Endothelial cell of umbilical vein (primary cell): ENCODE measurements around the gene ING1. TPM values are rescaled to one million over a fixed set of nuclear protein-coding genes. Genes with fewer than 3 reads are reported as not detected.

Source experiments
- BruUV-seq: library from RNA; stranded (reverse); fragments of 400-500 nt; replicated peaks from 2 replicates; lab custom pipeline; 2021; lab: Mats Ljungman, UMichigan
- CTCF ChIA-PET: fragments of 300-600, 350-600 bp; sonication (Branson Sonifier 250); formaldehyde crosslinking; loops from one replicate; lab custom pipeline; 2021; ENCODE audit warnings: antibody characterized with exemption, inconsistent platforms; lab: Charles Lee
- POLR2A ChIA-PET: fragments of 300-600, 350-600 bp; sonication (Branson Sonifier 250); formaldehyde crosslinking; loops from one replicate; lab custom pipeline; 2021; ENCODE audit warnings: antibody characterized with exemption, inconsistent platforms; lab: Charles Lee
- DNase-seq: peaks from one replicate; pipeline ENCODE4 v3.0.0-alpha.2; 2011; ENCODE audit warnings: low read depth, low spot score
- FAIRE-seq: peaks from 2 replicates; lab custom pipeline; 2011; peaks lifted over from hg19 to GRCh38; lab: Jason Lieb, UNC
- H2AFZ ChIP-seq: 2 replicates; pipeline ENCODE4 v1.6.0; 2012; ENCODE audit warnings: low read depth, low read length, control low read depth, inconsistent platforms
- H3K27ac ChIP-seq: 2 replicates; pipeline ENCODE4 v1.5.1; 2011; ENCODE audit warnings: low read depth, mild to moderate bottlenecking, control low read depth, low read length, moderate library complexity; ENCODE audit not compliant: insufficient read depth
- H3K27me3 ChIP-seq, 2 experiments: 2 replicates each; pipeline versions ENCODE4 v1.6.0 to v1.6.1; 2011; ENCODE audit warnings: low read length in 2 of 2, mixed read lengths in 1 of 2; ENCODE audit not compliant: control insufficient read depth in 2 of 2, insufficient read depth in 2 of 2
- H3K36me3 ChIP-seq, 2 experiments: 2 replicates in 1 of 2; 3 replicates in 1 of 2; pipeline ENCODE4 v1.5.1; 2011; ENCODE audit warnings: low read length in 2 of 2, mild to moderate bottlenecking in 1 of 2, moderate library complexity in 1 of 2; ENCODE audit not compliant: control insufficient read depth in 2 of 2, insufficient read depth in 2 of 2; ENCODE audit errors: extremely low read depth in 1 of 2
- H3K4me1 ChIP-seq: 3 replicates; pipeline ENCODE4 v1.5.1; 2011; ENCODE audit warnings: mild to moderate bottlenecking, low read length; ENCODE audit not compliant: control insufficient read depth, insufficient read depth; ENCODE audit errors: extremely low read depth
- H3K4me2 ChIP-seq: 2 replicates; pipeline ENCODE4 v1.6.1; 2011; ENCODE audit warnings: low read length, control low read depth, mixed read lengths; ENCODE audit not compliant: insufficient read depth
- H3K4me3 ChIP-seq, 3 experiments: fragments of 200-600 bp in 1 of 3; sonication (generic), shearing (Covaris generic) in 1 of 3; replicated peaks in 1 of 3; 2 replicates each; pipeline ENCODE4 v1.5.1; 2011 to 2016; ENCODE audit warnings: control low read depth in 3 of 3, low read length in 3 of 3, mild to moderate bottlenecking in 2 of 3, inconsistent platforms in 1 of 3, low read depth in 1 of 3, moderate library complexity in 1 of 3; ENCODE audit not compliant: insufficient read depth in 1 of 3
- H3K79me2 ChIP-seq: 2 replicates; pipeline ENCODE4 v1.6.0; 2012; ENCODE audit warnings: low read length, inconsistent platforms; ENCODE audit not compliant: control insufficient read depth, insufficient read depth
- H3K9ac ChIP-seq: replicated peaks from 2 replicates; pipeline ENCODE3; 2011; ENCODE audit warnings: low read length, control low read depth; ENCODE audit not compliant: insufficient read depth; ENCODE audit errors: extremely low read depth
- H3K9me1 ChIP-seq: replicated peaks from 3 replicates; pipeline ENCODE4 v1.6.0; 2011; ENCODE audit warnings: mild to moderate bottlenecking, low read length; ENCODE audit not compliant: control insufficient read depth, insufficient read depth; ENCODE audit errors: extremely low read depth
- H3K9me3 ChIP-seq: replicated peaks from 2 replicates; pipeline ENCODE4 v1.5.1; 2012; ENCODE audit warnings: low read length, inconsistent platforms; ENCODE audit not compliant: control insufficient read depth, insufficient read depth
- H4K20me1 ChIP-seq: replicated peaks from 2 replicates; pipeline ENCODE3; 2011; ENCODE audit warnings: mild to moderate bottlenecking, low read length; ENCODE audit not compliant: control insufficient read depth, insufficient read depth; ENCODE audit errors: extremely low read depth
- EZH2 ChIP-seq: IDR thresholded peaks from 2 replicates; pipeline ENCODE4 v1.6.1; 2012; ENCODE audit warnings: borderline replicate concordance, low read depth, mild to moderate bottlenecking, moderate library complexity, low read length, inconsistent platforms; ENCODE audit not compliant: severe bottlenecking
- FOS ChIP-seq: IDR thresholded peaks from 2 replicates; pipeline ENCODE4 v1.6.1; 2011; ENCODE audit warnings: mild to moderate bottlenecking, low read length, moderate library complexity, borderline replicate concordance; ENCODE audit not compliant: insufficient read depth
- JUN ChIP-seq: IDR thresholded peaks from 2 replicates; pipeline ENCODE4 v1.6.1; 2011; ENCODE audit warnings: borderline replicate concordance, low read depth; ENCODE audit not compliant: insufficient read length, insufficient read depth
- MYC ChIP-seq: IDR thresholded peaks from one replicate; pipeline ENCODE4 v1.6.1; 2011; ENCODE audit warnings: mild to moderate bottlenecking, low read depth, low read length
- POLR2A ChIP-seq: IDR thresholded peaks from 2 replicates; pipeline ENCODE4 v1.6.1; 2012; ENCODE audit warnings: low read depth, mild to moderate bottlenecking, control low read depth, low read length
- POLR2AphosphoS5 ChIP-seq: IDR thresholded peaks from 2 replicates; pipeline ENCODE4 v1.6.1; 2012; ENCODE audit warnings: low read depth, mild to moderate bottlenecking, control low read depth, low read length, moderate library complexity; ENCODE audit not compliant: insufficient read depth
- dilution Hi-C: fragments of 300-500 bp; cut with MboI; formaldehyde crosslinking; loops from one replicate; pipeline ENCODE4 v1.15.0; 2019; ENCODE audit warnings: low sequenced_read_pairs; ENCODE audit not compliant: extremely low pct_ligation_motif_present
- intact Hi-C: fragments of 100-400 bp; cut with micrococcal nuclease; formaldehyde crosslinking; loops from one replicate; pipeline ENCODE4 v1.10.0; 2022
- polyA plus RNA-seq, 4 experiments: library from polyadenylated mRNA; depleted of rRNA in 3 of 4; stranded (reverse) in 3 of 4; unstranded in 1 of 4; fragments of >200 nt; gene quantifications; 2 replicates each; pipeline versions ENCODE4 v1.2.1 to v1.2.3, GENCODE V29; 2011 to 2012; ENCODE audit warnings: missing spikeins in 1 of 4
- total RNA-seq: library from RNA; stranded (reverse); gene quantifications from 2 replicates; pipeline ENCODE4 v1.2.3, GENCODE V29; 2021
- TF ChIP-seq, protein P1 (sequence below), 2 donors: IDR thresholded peaks; 1 replicate in 1 of 2; 2 replicates in 1 of 2; pipeline ENCODE4 v1.5.1; 2011; ENCODE audit warnings: low read length in 2 of 2, mild to moderate bottlenecking in 2 of 2, moderate library complexity in 2 of 2, control low read depth in 1 of 2, inconsistent platforms in 1 of 2, low read depth in 1 of 2; ENCODE audit not compliant: insufficient read depth in 1 of 2; ENCODE audit errors: extremely low read depth in 1 of 2
- TF ChIP-seq, protein P2 (sequence below): IDR thresholded peaks from 2 replicates; pipeline ENCODE4 v1.6.1; 2011; ENCODE audit not compliant: insufficient read depth, insufficient read length

Gene ING1
- total and polyA plus RNA-seq, 2 donors (not counting 3 experiments of a cell fraction or from before 2014, with no cell fraction given), result 10.4 to 10.9 TPM

DNA sequence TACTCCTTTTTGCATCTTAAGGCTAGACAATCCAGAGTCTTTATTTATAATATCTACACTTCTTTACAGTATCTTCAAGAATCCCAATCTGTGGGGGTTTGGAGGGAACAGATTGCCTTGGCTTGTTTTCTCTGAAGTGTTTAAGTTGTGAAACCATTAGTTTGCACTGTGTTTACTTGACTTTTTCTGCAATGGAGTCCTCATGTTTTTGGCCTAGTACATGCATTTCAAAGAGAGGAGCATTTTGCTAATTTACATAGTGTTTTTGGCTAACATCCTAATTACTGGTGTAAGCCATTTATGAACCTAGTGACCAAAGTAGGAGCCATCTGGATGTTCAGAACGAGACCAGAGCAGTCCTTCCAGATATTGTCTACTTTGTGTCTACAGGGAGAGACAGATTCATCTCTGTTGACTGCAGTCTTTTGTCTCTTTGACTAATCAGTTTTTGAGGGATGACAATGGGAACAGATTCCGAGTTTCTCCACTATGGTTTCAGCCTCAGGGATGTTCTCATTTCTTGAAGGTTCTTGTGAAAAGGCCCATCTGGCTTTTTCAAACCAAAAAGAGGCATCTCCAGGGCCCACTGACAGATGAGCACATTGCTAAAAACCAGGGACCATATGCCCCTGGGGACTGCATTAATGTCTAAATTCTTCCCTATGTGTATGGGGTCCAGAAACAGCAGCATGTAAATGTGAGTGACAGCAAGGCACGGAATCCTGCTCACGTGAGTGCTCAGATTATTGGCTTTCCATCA lies 53.4 kb downstream of the ING1 start:
- DNase-seq (no peak), FAIRE-seq (no peak)
- ChIA-PET CTCF (no interaction called here), POLR2A (no interaction called here)
- Histone ChIP-seq H3K9me3 (no peaks in the 10 kb centered on the region), H3K4me2 (no peak overlapping the region), H3K4me3 (no peak overlapping the region), H3K4me1 (peaks cover 10% of the 10 kb centered on the region), H4K20me1 (no peaks in the 10 kb centered on the region), H3K9ac (no peak overlapping the region), H3K36me3 (no peaks in the 10 kb centered on the region), H3K27ac (no peak overlapping the region), H3K27me3 (peaks cover 4% of the 10 kb centered on the region in 2 experiments), H3K79me2 (no peaks in the 10 kb centered on the region), H2AFZ (no peak overlapping the region), H3K9me1 (no peaks in the 10 kb centered on the region)
- no TSS peak for BruUV-seq
- TF ChIP-seq, protein P1, sequence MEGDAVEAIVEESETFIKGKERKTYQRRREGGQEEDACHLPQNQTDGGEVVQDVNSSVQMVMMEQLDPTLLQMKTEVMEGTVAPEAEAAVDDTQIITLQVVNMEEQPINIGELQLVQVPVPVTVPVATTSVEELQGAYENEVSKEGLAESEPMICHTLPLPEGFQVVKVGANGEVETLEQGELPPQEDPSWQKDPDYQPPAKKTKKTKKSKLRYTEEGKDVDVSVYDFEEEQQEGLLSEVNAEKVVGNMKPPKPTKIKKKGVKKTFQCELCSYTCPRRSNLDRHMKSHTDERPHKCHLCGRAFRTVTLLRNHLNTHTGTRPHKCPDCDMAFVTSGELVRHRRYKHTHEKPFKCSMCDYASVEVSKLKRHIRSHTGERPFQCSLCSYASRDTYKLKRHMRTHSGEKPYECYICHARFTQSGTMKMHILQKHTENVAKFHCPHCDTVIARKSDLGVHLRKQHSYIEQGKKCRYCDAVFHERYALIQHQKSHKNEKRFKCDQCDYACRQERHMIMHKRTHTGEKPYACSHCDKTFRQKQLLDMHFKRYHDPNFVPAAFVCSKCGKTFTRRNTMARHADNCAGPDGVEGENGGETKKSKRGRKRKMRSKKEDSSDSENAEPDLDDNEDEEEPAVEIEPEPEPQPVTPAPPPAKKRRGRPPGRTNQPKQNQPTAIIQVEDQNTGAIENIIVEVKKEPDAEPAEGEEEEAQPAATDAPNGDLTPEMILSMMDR (IDR thresholded peaks at IDR 0.05; ENCODE audit: extremely low read depth in 1 of 2, insufficient read depth in 1 of 2, low read depth in 1 of 2, low read length in 2 of 2), result no peak
- TF ChIP-seq MYC, result no peak
- TF ChIP-seq JUN, result no peak
- no peak for TF ChIP-seq FOS
- no peak for TF ChIP-seq POLR2A
- TF ChIP-seq EZH2, result no peak
- TF ChIP-seq, protein P2, sequence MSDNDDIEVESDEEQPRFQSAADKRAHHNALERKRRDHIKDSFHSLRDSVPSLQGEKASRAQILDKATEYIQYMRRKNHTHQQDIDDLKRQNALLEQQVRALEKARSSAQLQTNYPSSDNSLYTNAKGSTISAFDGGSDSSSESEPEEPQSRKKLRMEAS, result no peak
- no peak for TF ChIP-seq POLR2AphosphoS5
- dilution Hi-C loops, result no loop called here
- intact Hi-C loops, result no loop called here
